Ovary (tissue), 9 donors: ENCODE data around the gene CD99L2. TPM values are rescaled to one million over a fixed set of nuclear protein-coding genes. Genes with fewer than 3 reads are reported as not detected.

Experiments
- DNase-seq, 5 donors: peaks; one replicate each; pipeline ENCODE4 v3.0.0-alpha.2; 2019 to 2020
- H3K27ac ChIP-seq, 2 donors: fragments of 200-600 bp; one replicate each; pipeline versions ENCODE4 v1.5.1 to v1.8.0; 2019 to 2022
- H3K27me3 ChIP-seq: fragments of 200-600 bp; one replicate; pipeline ENCODE4 v1.8.0; 2022
- H3K36me3 ChIP-seq: fragments of 200-600 bp; sonication (generic); one replicate; pipeline ENCODE4 v1.5.1; 2019
- H3K4me1 ChIP-seq: one replicate; pipeline ENCODE4 v1.8.1; 2013; ENCODE audit warnings: mild to moderate bottlenecking, moderate library complexity; ENCODE audit not compliant: insufficient read depth
- H3K4me3 ChIP-seq: fragments of 200-600 bp; sonication (generic); one replicate; pipeline ENCODE4 v1.5.1; 2017
- H3K9me3 ChIP-seq, 2 donors: fragments of 200-600 bp in 1 of 2; sonication (generic) in 1 of 2; one replicate each; pipeline versions ENCODE4 v1.5.1 to v1.8.1; 2013 to 2019; ENCODE audit warnings: mild to moderate bottlenecking in 1 of 2, moderate library complexity in 1 of 2
- CTCF ChIP-seq, 3 donors: fragments of 450-650 bp in 2 of 3; fragments of 200-600 bp in 1 of 3; IDR thresholded peaks; one replicate each; pipeline versions ENCODE4 v1.5.1 to v1.8.0; 2016 to 2022; ENCODE audit warnings: antibody characterized with exemption in 3 of 3, mild to moderate bottlenecking in 1 of 3
- EP300 ChIP-seq: sonication (generic); formaldehyde crosslinking; IDR thresholded peaks from one replicate; pipeline ENCODE4 v1.6.1; 2017; ENCODE audit warnings: antibody characterized with exemption
- POLR2A ChIP-seq: fragments of 450-650 bp; IDR thresholded peaks from one replicate; pipeline ENCODE4 v1.6.1; 2017; ENCODE audit warnings: antibody characterized with exemption, mild to moderate bottlenecking, moderate library complexity
- WGBS, 3 donors: extraction: QIAGEN DNeasy Blood & Tissue Kit in 1 of 3; methylation state at CpG; one replicate each; pipeline versions ENCODE4 v1.1.5 to v1.1.7; 2013 to 2017; 5-methylcytosine and 5-hydroxymethylcytosine counted together
- intact Hi-C, 4 donors: fragments of 100-400 bp; cut with DNase I; formaldehyde crosslinking; loops; one replicate each; pipeline versions ENCODE4 v1.11.0 to v1.15.1; 2022 to 2023
- polyA plus RNA-seq, 2 donors: library from polyadenylated mRNA; stranded (reverse); fragments of 200-250 nt in 1 of 2; fragments of 350-450 nt in 1 of 2; fragmentation: Illumina TruSeq in 1 of 2; extraction: RNeasy Lipid Tissue Mini Kit (QIAGEN cat#74804) in 1 of 2; gene quantifications; one replicate each; pipeline ENCODE4 v1.2.3, GENCODE V29; 2013 to 2014
- total RNA-seq, 7 donors: library from RNA; depleted of rRNA in 2 of 7; stranded (reverse); fragments of >200 nt in 2 of 7; fragmentation: NEBNext Ultra II Directional in 3 of 7; extraction: Animal tissue kit (Norgen Biotek cat#: 25700) in 3 of 7; gene quantifications; one replicate each; pipeline versions ENCODE4 v1.1.0 to v1.2.4, GENCODE V29; 2016 to 2023
- donor health status: DM: no; HTN: no; CAD: no; lungs with moderate emphysema.
- donor health status: DM: no; HTN: no; CAD: no.
- donor health status: Bipolar disorder and iron deficiency.
- donor health status: DM: yes; HTN: yes; CAD: no.
- donor health status: DM: no; HTN: no; CAD: no.
- donor health status: DM: yes; HTN: yes; CAD: no.

Gene CD99L2
- total and polyA plus RNA-seq, 9 donors: 38.7 to 64.6 (median 53.0) TPM

GRCh38 chrX:150848914-150849365 lies 49.5 kb downstream of the CD99L2 start:
- TF ChIP-seq EP300 (no peak), CTCF (IDR thresholded peaks at IDR 0.05) (no peak), POLR2A (no peak)
- DNase-seq: no peak
- no peak overlapping the region for H3K4me3 ChIP-seq
- no peaks in the 10 kb centered on the region for H3K9me3 ChIP-seq
- 77 to 80% (median 80%) methylated on average over 9 of the region's 9 CpGs for WGBS, 3 donors
- no peaks in the 10 kb centered on the region for H3K4me1 ChIP-seq
- H3K36me3 ChIP-seq: no peaks in the 10 kb centered on the region
- H3K27ac ChIP-seq: no peak overlapping the region
- no peaks in the 10 kb centered on the region for H3K27me3 ChIP-seq
- intact Hi-C loops: no loop called here

- intact Hi-C loops: no loop called here
- no peak overlapping the region for H3K27ac ChIP-seq
- H3K4me3 ChIP-seq: no peak overlapping the region
- DNase-seq: no peak
- no peaks in the 10 kb centered on the region for H3K4me1 ChIP-seq
- no peaks in the 10 kb centered on the region for H3K9me3 ChIP-seq
- H3K27me3 ChIP-seq: no peaks in the 10 kb centered on the region
- no peaks in the 10 kb centered on the region for H3K36me3 ChIP-seq
- TF ChIP-seq EP300 (no peak), CTCF (IDR thresholded peaks at IDR 0.05) (no peak), POLR2A (no peak)
Measured at GRCh38 chrX:150847088-150847487, 51.4 kb downstream of the CD99L2 start.

GRCh38 chrX:150846130-150846529 lies 52.3 kb downstream of the CD99L2 start:
- no peaks in the 10 kb centered on the region for H3K4me1 ChIP-seq
- H3K36me3 ChIP-seq: no peaks in the 10 kb centered on the region
- H3K27me3 ChIP-seq: no peaks in the 10 kb centered on the region
- no peak for TF ChIP-seq POLR2A
- no peak for TF ChIP-seq CTCF (IDR thresholded peaks at IDR 0.05)
- no peak for TF ChIP-seq EP300
- no peak for DNase-seq
- intact Hi-C loops: no loop called here
- no peak overlapping the region for H3K27ac ChIP-seq
- H3K9me3 ChIP-seq: no peaks in the 10 kb centered on the region
- 95% methylated on average over 5 of the region's 5 CpGs for WGBS, 3 donors
- H3K4me3 ChIP-seq: no peak overlapping the region

- intact Hi-C loops: no loop called here
- no peak for DNase-seq
- Histone ChIP-seq H3K9me3 (no peaks in the 10 kb centered on the region), H3K4me1 (no peaks in the 10 kb centered on the region), H3K27me3 (no peaks in the 10 kb centered on the region), H3K27ac (no peak overlapping the region), H3K36me3 (no peaks in the 10 kb centered on the region), H3K4me3 (no peak overlapping the region)
- TF ChIP-seq CTCF (IDR thresholded peaks at IDR 0.05): no peak
- 64 to 72% (median 65%) methylated on average over 3 of the region's 3 CpGs for WGBS, 3 donors
Measured at GRCh38 chrX:150845091-150845490, 53.4 kb downstream of the CD99L2 start.

DNA sequence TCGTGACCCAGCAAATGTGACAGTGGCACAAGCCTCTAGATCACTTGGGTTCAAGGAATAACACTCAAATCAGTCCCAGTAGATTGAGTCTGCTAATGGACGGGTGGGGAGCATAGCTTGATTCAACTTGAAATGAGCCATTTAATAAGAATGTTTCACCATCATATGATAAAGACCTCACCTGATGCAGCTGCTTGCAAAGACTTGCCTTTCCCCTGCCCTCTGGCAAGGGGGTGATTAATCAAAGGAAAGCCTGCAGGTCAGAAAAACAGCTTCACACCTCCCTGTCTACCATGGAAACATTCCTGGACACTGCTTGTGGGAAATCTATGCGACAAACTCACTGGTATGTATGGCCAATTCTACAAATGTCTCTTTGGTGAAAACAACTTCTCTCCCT lies 54.5 kb downstream of the CD99L2 start:
- no peak for TF ChIP-seq CTCF (IDR thresholded peaks at IDR 0.05)
- TF ChIP-seq POLR2A: no peak
- TF ChIP-seq EP300: no peak
- no peak for DNase-seq
- H3K4me3 ChIP-seq: no peak overlapping the region
- WGBS, 3 donors: 72 to 81% (median 73%) methylated on average over 3 of the region's 3 CpGs
- no peak overlapping the region for H3K27ac ChIP-seq
- H3K4me1 ChIP-seq: no peaks in the 10 kb centered on the region
- intact Hi-C loops: no loop called here
- H3K27me3 ChIP-seq: no peaks in the 10 kb centered on the region
- no peaks in the 10 kb centered on the region for H3K36me3 ChIP-seq
- H3K9me3 ChIP-seq: no peaks in the 10 kb centered on the region
